Stimulated activated naive CD8-positive, alpha-beta T cell treated with anti-CD3 and anti-CD28 coated beads, Interleukin-15, Interleukin-2, amounts not matched to agents 100 ng/mL and 50 ng/mL, for 24 hours (primary cell): ENCODE data around the gene DYNC1H1.

Source experiments
- H3K27ac Mint-ChIP-seq: one replicate; pipeline ENCODE4 v1.8.0; 2021; ENCODE audit warnings: mild to moderate bottlenecking, mixed read lengths
- H3K27me3 Mint-ChIP-seq: one replicate; pipeline ENCODE4 v1.8.0; 2021; ENCODE audit warnings: mixed read lengths
- H3K36me3 Mint-ChIP-seq: one replicate; pipeline ENCODE4 v1.8.0; 2021; ENCODE audit warnings: low read depth, mixed read lengths
- H3K4me1 Mint-ChIP-seq: one replicate; pipeline ENCODE4 v1.8.0; 2021; ENCODE audit warnings: low read depth, mixed read lengths
- H3K4me3 Mint-ChIP-seq: one replicate; pipeline ENCODE4 v1.8.0; 2021; ENCODE audit warnings: mild to moderate bottlenecking, mixed read lengths
- H3K9me3 Mint-ChIP-seq: one replicate; pipeline ENCODE4 v1.8.0; 2021; ENCODE audit warnings: mixed read lengths

The DYNC1H1 gene

DNA sequence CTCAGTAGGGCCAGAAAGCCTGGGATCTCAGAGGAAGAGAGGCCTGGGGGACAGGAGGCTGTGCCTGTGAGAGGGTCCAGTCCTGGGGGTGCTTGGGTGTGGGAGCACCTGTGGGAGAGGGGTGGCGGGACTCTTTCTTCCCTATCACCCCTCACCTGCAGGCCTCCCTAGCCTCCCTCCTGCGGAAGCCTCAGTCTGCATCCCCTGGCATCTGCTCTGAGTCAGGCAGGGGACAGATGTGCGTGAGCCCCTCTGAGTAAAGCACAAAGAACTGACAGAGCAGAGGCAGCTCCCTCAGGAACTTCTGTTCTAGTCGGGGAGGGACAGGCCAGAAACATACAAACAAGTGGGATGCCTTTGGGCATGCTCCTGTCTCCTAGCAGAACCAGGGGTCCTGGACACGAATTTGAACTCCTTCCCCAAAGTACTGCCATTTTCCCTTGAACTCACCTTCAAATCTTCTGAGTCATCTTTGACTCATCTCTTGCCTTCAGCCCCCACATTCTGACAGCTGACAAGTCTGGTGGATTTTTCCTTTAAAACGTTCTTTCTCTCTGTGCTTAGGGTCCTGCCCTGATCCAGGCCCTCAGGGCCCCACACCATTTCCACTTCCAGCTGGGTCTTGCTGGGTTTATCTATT is 131.0 kb downstream of the DYNC1H1 start:
- Mint-ChIP-seq H3K27ac (peak overlapping the region; percentile 57), H3K9me3 (no peaks in the 10 kb centered on the region), H3K4me1 (peaks cover 24% of the 10 kb centered on the region), H3K27me3 (no peaks in the 10 kb centered on the region), H3K4me3 (no peak overlapping the region), H3K36me3 (no peaks in the 10 kb centered on the region)

DNA sequence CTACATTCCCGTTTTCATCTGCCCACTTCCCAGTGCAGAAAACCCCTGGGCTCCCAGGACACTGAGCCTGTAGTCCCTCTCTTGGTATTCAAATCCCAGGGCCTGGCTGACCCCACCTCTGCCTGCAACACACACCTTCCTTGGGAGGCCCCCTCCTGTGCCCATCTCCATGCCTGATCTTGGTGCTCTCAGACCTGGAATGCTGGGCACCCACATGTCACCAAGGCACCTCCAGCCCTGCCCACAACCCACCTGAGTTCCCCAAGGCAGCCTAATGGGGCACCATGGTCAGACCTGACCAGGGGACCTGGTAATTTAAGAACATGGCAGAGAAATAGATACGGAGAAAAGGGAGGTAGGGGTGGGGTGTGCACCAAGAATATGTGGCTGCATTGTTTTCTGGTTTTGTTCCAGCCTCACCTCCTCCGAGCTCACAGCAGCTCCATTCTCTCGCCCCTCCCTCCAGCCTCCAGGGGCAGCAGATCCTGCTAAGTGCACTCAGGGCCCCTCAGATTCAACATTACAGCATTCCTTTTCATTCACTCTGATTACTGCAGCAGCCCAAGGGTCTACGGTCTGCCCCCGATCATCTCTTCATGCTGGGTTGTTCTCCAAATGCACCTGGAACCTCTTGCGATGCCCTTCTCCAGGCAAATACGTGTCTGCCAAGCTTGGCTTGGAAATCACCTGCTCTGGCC is 131.6 kb downstream of the DYNC1H1 start:
- Mint-ChIP-seq H3K27me3 (no peaks in the 10 kb centered on the region), H3K27ac (peak overlapping the region; percentile 19), H3K4me3 (no peak overlapping the region), H3K9me3 (no peaks in the 10 kb centered on the region), H3K4me1 (peaks cover 24% of the 10 kb centered on the region), H3K36me3 (no peaks in the 10 kb centered on the region)

DNA sequence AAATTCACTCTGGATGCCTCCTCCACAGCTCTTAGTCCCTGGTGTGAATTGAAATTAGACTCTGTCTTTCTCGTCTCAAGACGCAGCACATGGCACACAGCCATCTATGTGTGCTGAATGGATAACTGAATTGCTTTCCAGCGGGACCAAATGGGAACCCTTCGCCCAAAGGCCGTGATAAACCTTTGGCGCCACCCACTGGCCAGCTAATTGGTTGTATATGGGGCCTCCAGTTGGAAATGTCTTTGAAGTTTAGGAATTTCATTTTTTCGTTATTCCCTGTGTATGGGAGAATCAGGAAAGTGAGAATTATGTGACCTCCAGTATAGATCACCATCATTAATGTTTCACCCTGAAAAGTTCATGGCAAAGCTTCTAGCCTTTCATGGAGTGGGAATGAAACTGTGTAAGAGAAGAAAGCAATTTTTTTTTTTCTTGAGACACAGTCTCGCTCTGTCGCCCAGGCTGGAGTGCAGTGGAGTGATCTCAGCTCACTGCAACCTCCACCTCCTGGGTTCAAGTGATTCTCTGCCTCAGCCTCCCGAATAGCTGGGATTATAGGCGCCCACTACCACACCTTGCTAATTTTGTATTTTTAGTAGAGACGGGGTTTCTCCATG is 132.3 kb downstream of the DYNC1H1 start:
- no peaks in the 10 kb centered on the region for H3K36me3 Mint-ChIP-seq
- H3K27me3 Mint-ChIP-seq = no peaks in the 10 kb centered on the region
- H3K4me1 Mint-ChIP-seq = peaks cover 24% of the 10 kb centered on the region
- H3K9me3 Mint-ChIP-seq = no peaks in the 10 kb centered on the region
- H3K27ac Mint-ChIP-seq = peak overlapping the region; percentile 19
- no peak overlapping the region for H3K4me3 Mint-ChIP-seq

DNA sequence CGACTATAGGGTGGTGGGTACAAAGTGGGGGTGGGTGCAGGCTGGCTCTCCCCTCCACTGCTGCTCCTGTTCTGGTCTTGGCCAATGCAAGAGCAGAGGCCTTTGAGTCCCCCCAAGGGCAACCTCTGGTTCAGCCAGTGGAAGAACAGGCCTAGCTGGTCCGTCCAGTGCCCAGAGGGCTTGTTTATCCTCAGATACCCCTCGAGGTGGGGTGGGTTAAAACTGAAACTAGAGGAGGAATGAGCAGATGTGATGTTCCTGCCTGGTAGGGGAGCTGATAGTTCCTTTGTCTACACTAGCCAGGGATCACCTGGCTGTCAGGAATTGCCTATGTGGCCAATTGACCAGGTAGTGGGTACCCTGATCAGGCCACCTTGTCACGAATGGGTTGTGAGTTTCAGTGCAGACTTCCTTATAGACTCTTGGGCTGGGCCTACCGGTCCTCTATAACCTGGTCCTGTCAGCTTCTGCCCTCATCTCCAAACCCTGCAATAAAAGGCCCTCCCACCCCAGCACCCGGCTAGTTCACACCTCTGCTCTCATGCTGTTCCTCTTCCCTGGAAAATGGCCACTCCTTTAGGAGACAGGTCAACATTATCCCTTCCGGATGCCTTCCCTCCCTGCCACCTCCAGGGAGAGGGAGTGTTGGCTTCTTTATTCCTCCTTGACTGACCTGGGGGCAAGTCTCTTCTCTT is 133.2 kb downstream of the DYNC1H1 start:
- peaks cover 24% of the 10 kb centered on the region for H3K4me1 Mint-ChIP-seq
- H3K27ac Mint-ChIP-seq = no peak overlapping the region
- no peaks in the 10 kb centered on the region for H3K36me3 Mint-ChIP-seq
- H3K4me3 Mint-ChIP-seq = no peak overlapping the region
- H3K27me3 Mint-ChIP-seq = no peaks in the 10 kb centered on the region
- no peaks in the 10 kb centered on the region for H3K9me3 Mint-ChIP-seq

DNA sequence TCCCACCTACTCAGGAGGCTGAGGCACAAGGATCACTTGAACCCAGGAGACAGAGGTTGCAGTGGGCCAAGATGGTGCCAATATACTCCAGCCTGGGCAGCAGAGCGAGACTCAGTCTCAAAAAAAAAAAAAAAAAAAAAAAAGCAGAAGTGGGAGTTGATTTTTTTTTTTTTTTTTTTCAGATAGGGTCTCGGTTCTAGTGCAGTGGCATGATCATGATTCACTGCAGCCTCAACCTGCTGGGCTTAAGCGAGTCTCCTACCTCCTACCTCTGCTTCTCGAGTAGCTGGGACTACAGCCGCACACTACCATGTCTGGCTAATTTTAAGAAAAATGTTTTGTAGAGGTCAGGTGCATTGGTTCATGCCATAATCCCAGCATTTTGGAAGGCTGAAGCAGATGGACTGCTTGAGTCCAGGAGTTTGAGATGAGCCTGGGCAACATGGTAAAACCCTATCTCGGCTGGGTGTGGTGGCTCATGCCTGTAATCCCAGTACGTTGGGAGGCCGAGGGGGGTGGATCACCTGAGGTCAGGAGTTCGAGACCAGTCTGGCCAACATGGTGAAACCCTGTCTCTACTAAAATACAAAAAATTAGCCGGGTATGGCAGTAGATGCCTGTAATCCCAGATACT is 138.8 kb downstream of the DYNC1H1 start:
- H3K4me3 Mint-ChIP-seq = no peak overlapping the region
- no peaks in the 10 kb centered on the region for H3K36me3 Mint-ChIP-seq
- H3K4me1 Mint-ChIP-seq = no peaks in the 10 kb centered on the region
- H3K27ac Mint-ChIP-seq = no peak overlapping the region
- no peaks in the 10 kb centered on the region for H3K9me3 Mint-ChIP-seq
- H3K27me3 Mint-ChIP-seq = no peaks in the 10 kb centered on the region

DNA sequence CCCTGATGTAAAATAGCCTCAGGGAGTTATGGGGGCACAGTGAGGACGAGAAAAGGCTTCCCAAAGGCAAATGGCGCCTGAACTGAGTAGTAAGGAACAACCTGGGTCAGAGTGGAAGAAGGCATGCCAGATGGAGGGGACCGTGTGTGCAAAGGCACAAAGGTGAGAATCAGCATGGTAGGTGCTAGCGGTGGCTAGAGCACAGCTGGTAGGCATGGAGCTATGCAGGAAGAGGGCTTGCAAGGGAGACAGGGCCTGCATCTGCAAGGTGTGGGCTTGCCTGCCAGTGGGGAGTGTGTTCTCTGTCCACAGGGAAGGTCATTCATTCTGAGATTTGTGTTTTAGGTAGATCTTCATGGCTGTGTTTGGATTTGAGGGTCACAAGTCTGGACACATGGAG is 141.0 kb downstream of the DYNC1H1 start:
- no peak overlapping the region for H3K4me3 Mint-ChIP-seq
- no peaks in the 10 kb centered on the region for H3K27me3 Mint-ChIP-seq
- H3K27ac Mint-ChIP-seq = no peak overlapping the region
- no peaks in the 10 kb centered on the region for H3K4me1 Mint-ChIP-seq
- H3K36me3 Mint-ChIP-seq = no peaks in the 10 kb centered on the region
- peaks cover 4% of the 10 kb centered on the region for H3K9me3 Mint-ChIP-seq
